OCI-LY1 (cell line): ENCODE results near the gene CACNA1B.

Source experiments
- H2AFZ ChIP-seq: fragments of 200-600 bp; sonication (generic), shearing (Covaris generic); 2 replicates; pipeline ENCODE4 v1.6.0; 2014; ENCODE audit warnings: antibody characterized with exemption, mild to moderate bottlenecking, low read length
- H3F3A ChIP-seq: fragments of 200-600 bp; sonication (generic), shearing (Covaris generic); 2 replicates; pipeline ENCODE4 v1.6.0; 2014; ENCODE audit warnings: mild to moderate bottlenecking, antibody characterized with exemption, low read length, moderate library complexity; ENCODE audit not compliant: insufficient read depth
- H3K27ac ChIP-seq: fragments of 200-600 bp; sonication (generic); 2 replicates; pipeline ENCODE4 v1.5.1; 2014; ENCODE audit warnings: low read length, mixed run types, mild to moderate bottlenecking, low read depth; ENCODE audit not compliant: poor library complexity, severe bottlenecking
- H3K27me3 ChIP-seq: fragments of 200-600 bp; sonication (generic); 2 replicates; pipeline ENCODE4 v1.6.0; 2014; ENCODE audit warnings: antibody characterized with exemption, mild to moderate bottlenecking, low read length, moderate library complexity; ENCODE audit not compliant: insufficient read depth
- H3K36me3 ChIP-seq: fragments of 200-600 bp; sonication (generic); 2 replicates; pipeline ENCODE4 v1.6.1; 2014; ENCODE audit warnings: mild to moderate bottlenecking, antibody characterized with exemption, low read length, moderate library complexity, mixed read lengths; ENCODE audit not compliant: insufficient read depth
- H3K4me1 ChIP-seq: fragments of 200-600 bp; sonication (generic); 2 replicates; pipeline ENCODE4 v1.5.1; 2014; ENCODE audit warnings: mild to moderate bottlenecking, low read length, moderate library complexity; ENCODE audit not compliant: insufficient read depth, severe bottlenecking
- H3K4me2 ChIP-seq: fragments of 200-600 bp; sonication (generic), shearing (Covaris generic); 2 replicates; pipeline ENCODE4 v1.6.1; 2014; ENCODE audit warnings: low read length
- H3K4me3 ChIP-seq: fragments of 200-600 bp; sonication (generic); 2 replicates; pipeline ENCODE4 v1.5.1; 2014; ENCODE audit warnings: low read length, low read depth, mild to moderate bottlenecking, mixed read lengths; ENCODE audit not compliant: poor library complexity, severe bottlenecking
- H3K79me2 ChIP-seq: fragments of 200-600 bp; shearing (Covaris generic); 2 replicates; pipeline ENCODE4 v1.6.1; 2016; ENCODE audit warnings: mixed run types, low read length, mixed read lengths; ENCODE audit not compliant: insufficient read depth
- H3K9ac ChIP-seq: fragments of 200-600 bp; sonication (generic), shearing (Covaris generic); 2 replicates; pipeline ENCODE4 v1.6.1; 2014; ENCODE audit warnings: mild to moderate bottlenecking, low read length, mixed read lengths
- H3K9me2 ChIP-seq: fragments of 200-600 bp; sonication (generic), shearing (Covaris generic); 2 replicates; pipeline ENCODE4 v1.6.1; 2014; ENCODE audit warnings: low read depth, mild to moderate bottlenecking, low read length, mixed read lengths
- H3K9me3 ChIP-seq: fragments of 200-600 bp; shearing (Covaris generic); 2 replicates; pipeline ENCODE4 v1.6.1; 2014; ENCODE audit warnings: low read length, mixed read lengths
- H4K20me1 ChIP-seq: fragments of 200-600 bp; sonication (generic), shearing (Covaris generic); 2 replicates; pipeline ENCODE4 v1.6.0; 2016; ENCODE audit warnings: mild to moderate bottlenecking, low read length; ENCODE audit not compliant: insufficient read depth
- CTCF ChIP-seq: fragments of 200-600 bp; sonication (generic), shearing (Covaris generic); IDR thresholded peaks from 2 replicates; pipeline ENCODE4 v1.5.1; 2017; ENCODE audit warnings: mild to moderate bottlenecking, antibody characterized with exemption, low read length, moderate library complexity, mixed read lengths
- EZH2 ChIP-seq: fragments of 200-600 bp; sonication (generic), shearing (Covaris generic); IDR thresholded peaks from 2 replicates; pipeline ENCODE4 v1.8.0; 2017; ENCODE audit warnings: borderline replicate concordance, mixed run types, mild to moderate bottlenecking, antibody characterized with exemption, low read length, moderate library complexity, mixed read lengths

Gene CACNA1B

GRCh38 chr9:138102246-138103051 is 224.9 kb downstream of the CACNA1B start:
- Histone ChIP-seq H4K20me1 (no peaks in the 10 kb centered on the region), H3K9ac (no peak overlapping the region), H3K36me3 (no peaks in the 10 kb centered on the region), H3K9me2 (no peaks in the 10 kb centered on the region), H3K9me3 (no peaks in the 10 kb centered on the region), H3K79me2 (no peaks in the 10 kb centered on the region), H3K4me1 (no peaks in the 10 kb centered on the region), H3K27me3 (0 out of 2 replicates have a peak, but pooled peaks cover 6% of the 10 kb centered on the region), H3F3A (no peaks in the 10 kb centered on the region), H3K4me3 (no peak overlapping the region), H2AFZ (no peak overlapping the region), H3K27ac (no peak overlapping the region), H3K4me2 (no peak overlapping the region)
- no peak for TF ChIP-seq CTCF
- TF ChIP-seq EZH2: no peak

- Histone ChIP-seq H3K27me3 (0 out of 2 replicates have a peak, but pooled peaks cover 6% of the 10 kb centered on the region), H3K9ac (no peak overlapping the region), H3K4me2 (no peak overlapping the region), H3K4me3 (no peak overlapping the region), H3K79me2 (no peaks in the 10 kb centered on the region), H3K36me3 (no peaks in the 10 kb centered on the region), H3K9me3 (no peaks in the 10 kb centered on the region), H3F3A (no peaks in the 10 kb centered on the region), H2AFZ (no peak overlapping the region), H4K20me1 (no peaks in the 10 kb centered on the region), H3K9me2 (no peaks in the 10 kb centered on the region), H3K27ac (no peak overlapping the region), H3K4me1 (no peaks in the 10 kb centered on the region)
- no peak for TF ChIP-seq CTCF
- TF ChIP-seq EZH2: no peak
Measured at GRCh38 chr9:138103111-138103848, 225.7 kb downstream of the CACNA1B start.

GRCh38 chr9:138103849-138104206 is 226.2 kb downstream of the CACNA1B start:
- H3K9me2 ChIP-seq: no peaks in the 10 kb centered on the region
- no peaks in the 10 kb centered on the region for H3K79me2 ChIP-seq
- no peak overlapping the region for H3K9ac ChIP-seq
- no peak overlapping the region for H3K4me2 ChIP-seq
- no peaks in the 10 kb centered on the region for H3F3A ChIP-seq
- no peaks in the 10 kb centered on the region for H3K9me3 ChIP-seq
- TF ChIP-seq CTCF (no peak), EZH2 (no peak)
- no peaks in the 10 kb centered on the region for H4K20me1 ChIP-seq
- no peak overlapping the region for H3K4me3 ChIP-seq
- H3K36me3 ChIP-seq: no peaks in the 10 kb centered on the region
- H3K4me1 ChIP-seq: no peaks in the 10 kb centered on the region
- no peak overlapping the region for H3K27ac ChIP-seq
- H2AFZ ChIP-seq: no peak overlapping the region
- H3K27me3 ChIP-seq: 0 out of 2 replicates have a peak, but pooled peaks cover 6% of the 10 kb centered on the region
